ENCODE measurements around the gene ZNF354C. TPM values are rescaled to one million over a fixed set of nuclear protein-coding genes. Genes with fewer than 3 reads are reported as not detected.

Gene ZNF354C
- total and polyA plus RNA-seq, 12 donors: 1.1 to 5.5 (median 4.1) TPM

- peaks cover 0 to 10% (median 0%) of the 10 kb centered on the region in 9 donors for H3K36me3 ChIP-seq
- no peak for DNase-seq
- no peak for TF ChIP-seq CTCF (IDR thresholded peaks at IDR 0.05)
- no peak overlapping the region for H3K4me3 ChIP-seq
- no peaks in the 10 kb centered on the region for H3K27me3 ChIP-seq
- no peaks in the 10 kb centered on the region for H3K4me1 ChIP-seq
- peaks cover 0 to 97% (median 49%) of the 10 kb centered on the region in 11 donors for H3K9me3 ChIP-seq
- no peak for ATAC-seq
- H3K27ac ChIP-seq: no peak overlapping the region
- intact Hi-C loops (cut with DNase I): no loop called here
- 85 to 86% methylated on average over 21 of the region's 21 CpGs for WGBS, 2 donors
These were observed 51.4 kb downstream of the ZNF354C start for GRCh38 chr5:179111267-179112207.

- ATAC-seq: no peak
- H3K27ac ChIP-seq: no peak overlapping the region
- no peak for TF ChIP-seq CTCF (IDR thresholded peaks at IDR 0.05)
- no peak overlapping the region for H3K4me3 ChIP-seq
- H3K27me3 ChIP-seq: no peaks in the 10 kb centered on the region
- H3K36me3 ChIP-seq: peaks cover 0 to 10% (median 0%) of the 10 kb centered on the region in 9 donors
- 90 to 91% methylated on average over 12 of the region's 12 CpGs for WGBS, 2 donors
- peaks cover 0 to 96% (median 45%) of the 10 kb centered on the region in 11 donors for H3K9me3 ChIP-seq
- intact Hi-C loops (cut with DNase I): no loop called here
- no peaks in the 10 kb centered on the region for H3K4me1 ChIP-seq
- no peak for DNase-seq
These were observed 52.4 kb downstream of the ZNF354C start for GRCh38 chr5:179112469-179113142.

- Histone ChIP-seq H3K27ac (no peak overlapping the region), H3K4me1 (no peaks in the 10 kb centered on the region), H3K9me3 (peaks cover 0 to 92% (median 44%) of the 10 kb centered on the region in 11 donors), H3K36me3 (peaks cover 0 to 10% (median 0%) of the 10 kb centered on the region in 9 donors), H3K27me3 (no peaks in the 10 kb centered on the region), H3K4me3 (no peak overlapping the region)
- 90 to 93% methylated on average over 13 of the region's 13 CpGs for WGBS, 2 donors
- DNase-seq (no peak), ATAC-seq (no peak)
- intact Hi-C loops (cut with DNase I): no loop called here
- no peak for TF ChIP-seq CTCF (IDR thresholded peaks at IDR 0.05)
These were observed 53.0 kb downstream of the ZNF354C start for GRCh38 chr5:179113143-179113530.

- intact Hi-C loops (cut with DNase I): no loop called here
- WGBS, 2 donors: 87 to 89% methylated on average over 12 of the region's 12 CpGs
- H3K36me3 ChIP-seq: peaks cover 0 to 10% (median 0%) of the 10 kb centered on the region in 9 donors
- ATAC-seq: no peak
- peaks cover 0 to 83% (median 36%) of the 10 kb centered on the region in 11 donors for H3K9me3 ChIP-seq
- H3K4me3 ChIP-seq: no peak overlapping the region
- no peaks in the 10 kb centered on the region for H3K27me3 ChIP-seq
- no peak for DNase-seq
- no peaks in the 10 kb centered on the region for H3K4me1 ChIP-seq
- TF ChIP-seq CTCF (IDR thresholded peaks at IDR 0.05): no peak
- H3K27ac ChIP-seq: no peak overlapping the region
These were observed 53.9 kb downstream of the ZNF354C start for GRCh38 chr5:179113945-179114641.
